ENCODE measurements around the gene METTL25.

GRCh38 chr12:82522762-82523161 lies 164.4 kb downstream of the METTL25 start:
- TF ChIP-seq ZBTB21 (CRISPR knock-in tag; IDR thresholded peaks at IDR 0.05; ENCODE audit: borderline replicate concordance) (no peak), SP1 (CRISPR knock-in tag; conservative IDR thresholded peaks at IDR 0.05) (no peak)

All from WTC11 (cell line).